Fibroblast of the aortic adventitia (primary cell): ENCODE results near the gene CCDC32. TPM values are rescaled to one million over a fixed set of nuclear protein-coding genes. Genes with fewer than 3 reads are reported as not detected.
"Not testable (repeated sequence)": the region's sequence is repeated elsewhere in the genome, so short reads cannot be mapped to it uniquely, and the experiment has no call there.

Source experiments
- DNase-seq: peaks from one replicate; pipeline ENCODE4 v3.0.0-alpha.2; 2010; ENCODE audit warnings: low read depth
- H3K4me3 ChIP-seq: 2 replicates; pipeline ENCODE4 v1.5.1; 2011; ENCODE audit warnings: low read depth, mild to moderate bottlenecking, control low read depth, low read length, moderate library complexity
- total RNA-seq: library from RNA; depleted of rRNA; stranded (reverse); fragments of >200 nt; gene quantifications from 2 replicates; pipeline ENCODE4 v1.2.3, GENCODE V29; 2012; ENCODE audit warnings: low replicate concordance
- TF ChIP-seq, protein P1 (sequence below): IDR thresholded peaks from 2 replicates; pipeline ENCODE4 v1.5.1; 2011; ENCODE audit warnings: mild to moderate bottlenecking, low read length, control low read depth, inconsistent platforms; ENCODE audit not compliant: insufficient read depth

The CCDC32 gene
- total RNA-seq, 1 donor = 24.0 TPM

DNA sequence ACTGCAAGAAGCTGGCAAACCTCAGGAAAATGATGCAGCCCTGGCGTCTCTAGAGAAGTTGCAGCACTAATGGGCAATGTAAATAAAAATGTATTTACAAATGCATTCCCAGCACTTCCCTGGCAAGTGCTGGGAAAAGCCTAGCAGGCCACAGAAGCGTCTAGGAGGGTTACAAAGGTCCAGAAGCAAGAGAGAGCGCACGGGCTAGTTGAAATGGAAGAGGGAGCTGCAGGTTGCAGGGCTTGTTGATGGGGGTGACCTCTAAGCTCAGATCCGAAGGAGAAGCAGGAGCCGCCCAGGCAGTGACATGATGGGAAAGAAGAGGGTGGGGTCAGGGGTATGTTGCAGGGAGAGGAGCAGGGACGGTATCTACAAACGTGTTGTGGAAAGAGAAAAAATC lies 26.5 kb upstream of the CCDC32 start:
- H3K4me3 ChIP-seq = no peak overlapping the region
- TF ChIP-seq, protein P1, sequence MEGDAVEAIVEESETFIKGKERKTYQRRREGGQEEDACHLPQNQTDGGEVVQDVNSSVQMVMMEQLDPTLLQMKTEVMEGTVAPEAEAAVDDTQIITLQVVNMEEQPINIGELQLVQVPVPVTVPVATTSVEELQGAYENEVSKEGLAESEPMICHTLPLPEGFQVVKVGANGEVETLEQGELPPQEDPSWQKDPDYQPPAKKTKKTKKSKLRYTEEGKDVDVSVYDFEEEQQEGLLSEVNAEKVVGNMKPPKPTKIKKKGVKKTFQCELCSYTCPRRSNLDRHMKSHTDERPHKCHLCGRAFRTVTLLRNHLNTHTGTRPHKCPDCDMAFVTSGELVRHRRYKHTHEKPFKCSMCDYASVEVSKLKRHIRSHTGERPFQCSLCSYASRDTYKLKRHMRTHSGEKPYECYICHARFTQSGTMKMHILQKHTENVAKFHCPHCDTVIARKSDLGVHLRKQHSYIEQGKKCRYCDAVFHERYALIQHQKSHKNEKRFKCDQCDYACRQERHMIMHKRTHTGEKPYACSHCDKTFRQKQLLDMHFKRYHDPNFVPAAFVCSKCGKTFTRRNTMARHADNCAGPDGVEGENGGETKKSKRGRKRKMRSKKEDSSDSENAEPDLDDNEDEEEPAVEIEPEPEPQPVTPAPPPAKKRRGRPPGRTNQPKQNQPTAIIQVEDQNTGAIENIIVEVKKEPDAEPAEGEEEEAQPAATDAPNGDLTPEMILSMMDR = no peak
- DNase-seq = no peak

DNA sequence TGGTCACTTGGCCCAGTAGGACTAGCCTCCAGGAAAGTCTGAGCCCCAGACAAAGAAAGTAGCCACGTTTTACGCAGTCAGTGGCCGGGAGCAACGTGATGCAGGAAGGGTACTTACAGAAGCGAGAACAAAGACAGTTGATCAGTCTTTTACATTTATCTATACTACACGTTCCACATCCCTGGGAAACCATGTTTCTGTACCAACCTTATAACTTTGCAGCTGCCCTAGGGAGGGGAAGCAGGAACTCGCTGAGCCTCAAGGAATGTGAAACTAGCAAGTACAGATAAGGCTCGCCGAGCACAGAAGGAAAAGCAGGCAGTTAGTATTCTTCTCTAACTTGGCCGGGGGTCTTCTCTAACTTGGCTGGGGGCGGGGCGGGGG lies 25.8 kb upstream of the CCDC32 start:
- peak overlapping the region; percentile 53 for H3K4me3 ChIP-seq
- TF ChIP-seq, protein P1 = no peak
- peak; percentile 37 for DNase-seq

DNA sequence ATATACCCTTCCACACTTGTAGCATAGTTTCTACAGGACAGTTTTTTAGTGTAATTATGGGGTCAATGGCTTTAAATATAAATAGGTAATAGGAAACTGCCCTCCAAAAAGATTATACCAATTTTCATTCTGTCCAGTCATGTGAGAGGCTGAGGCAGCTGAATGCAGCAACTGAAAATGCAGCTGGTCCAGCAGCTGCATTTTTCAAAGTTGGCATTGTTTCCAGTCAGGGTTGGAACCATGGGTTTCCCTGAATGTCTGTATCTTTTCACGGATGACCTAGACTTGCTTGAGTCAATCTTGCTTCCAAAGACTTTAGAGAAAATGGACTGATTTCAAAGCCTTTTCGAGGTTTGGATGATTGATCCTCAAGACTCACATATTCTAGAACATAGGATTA lies 19.3 kb upstream of the CCDC32 start:
- no peak overlapping the region for H3K4me3 ChIP-seq
- TF ChIP-seq, protein P1 = no peak
- no peak for DNase-seq

DNA sequence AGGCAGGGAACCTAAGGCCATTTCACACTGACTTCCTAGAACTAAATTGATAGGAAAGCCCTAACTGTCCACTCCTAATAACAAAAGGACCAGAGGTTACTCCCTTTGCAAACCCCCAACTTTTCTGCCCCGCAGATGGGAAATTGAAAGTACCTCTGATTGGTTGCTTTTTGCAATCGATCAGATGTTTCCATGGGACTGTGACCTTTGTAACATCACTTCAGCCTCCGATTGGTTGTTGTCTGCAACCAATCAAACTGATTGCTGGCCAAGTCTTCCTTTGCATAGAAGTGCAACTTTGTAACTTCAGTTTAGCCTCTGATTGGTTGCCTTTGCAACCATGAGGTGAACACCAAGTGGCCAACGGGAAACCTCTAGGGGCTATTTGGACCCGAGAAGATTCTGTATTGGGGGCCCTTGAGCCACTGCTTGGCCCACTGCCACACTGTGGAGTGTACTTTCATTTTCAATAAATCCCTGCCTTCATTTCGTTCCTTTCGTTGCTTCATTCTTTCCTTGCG lies 17.9 kb upstream of the CCDC32 start:
- H3K4me3 ChIP-seq = peak overlapping the region; percentile 1
- TF ChIP-seq, protein P1 = no peak
- DNase-seq = peak; percentile 61

DNA sequence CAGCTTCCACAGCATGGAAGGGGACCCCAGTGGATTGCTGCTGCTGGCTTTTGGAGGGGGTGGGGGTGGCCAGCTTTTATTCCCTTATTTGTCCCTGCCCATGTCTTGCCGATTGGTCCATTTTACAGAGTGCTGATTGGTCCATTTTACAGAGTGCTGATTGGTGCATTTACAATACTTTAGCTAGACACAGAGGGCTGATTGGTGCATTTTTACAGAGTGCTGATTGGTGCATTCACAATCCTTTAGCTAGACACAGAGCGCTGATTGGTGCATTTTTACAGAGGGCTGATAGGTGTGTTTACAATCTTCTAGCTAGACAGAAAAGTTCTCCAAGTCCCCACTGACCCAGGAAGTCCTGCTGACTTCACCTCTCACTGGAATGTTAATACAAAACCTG lies 17.0 kb upstream of the CCDC32 start:
- H3K4me3 ChIP-seq, DNase-seq: not testable (repeated sequence)

DNA sequence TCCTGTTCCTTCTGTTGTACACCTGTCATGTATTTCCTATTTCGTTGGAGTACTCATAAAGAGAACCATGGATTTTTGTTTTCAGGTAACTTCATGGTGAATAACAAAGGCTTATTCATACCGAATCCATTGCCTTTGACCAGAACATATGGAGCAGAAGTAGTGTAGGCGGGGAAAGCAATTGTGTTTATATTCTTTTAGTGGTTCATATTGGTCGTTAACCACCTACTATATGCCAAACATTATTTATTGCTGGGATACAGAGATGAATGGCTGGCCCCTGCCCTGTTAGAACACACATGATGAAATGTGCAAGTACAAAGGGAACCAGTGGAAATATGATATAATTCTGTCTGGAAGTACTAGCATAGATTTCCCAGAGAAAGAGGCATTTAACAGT lies 14.1 kb upstream of the CCDC32 start:
- TF ChIP-seq, protein P1 = no peak
- no peak for DNase-seq
- H3K4me3 ChIP-seq = no peak overlapping the region

DNA sequence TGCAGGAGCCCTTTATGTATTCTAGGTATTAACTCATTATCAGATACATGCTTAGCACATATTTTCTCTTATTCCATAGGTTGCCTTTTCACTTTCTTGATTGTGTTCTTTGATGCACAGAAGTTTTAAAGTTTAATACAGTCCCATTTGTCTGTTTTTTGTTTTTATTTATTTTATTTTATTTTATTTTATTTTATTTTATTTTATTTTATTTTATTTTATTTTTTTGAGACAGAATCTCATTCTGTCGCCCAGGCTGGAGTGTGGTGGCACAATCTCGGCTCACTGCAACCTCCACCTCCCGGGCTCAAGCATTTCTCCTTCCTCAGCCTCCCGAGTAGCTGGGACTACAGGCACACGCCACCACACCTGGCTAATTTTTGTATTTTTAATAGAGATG lies 12.1 kb upstream of the CCDC32 start:
- DNase-seq, H3K4me3 ChIP-seq: not testable (repeated sequence)

DNA sequence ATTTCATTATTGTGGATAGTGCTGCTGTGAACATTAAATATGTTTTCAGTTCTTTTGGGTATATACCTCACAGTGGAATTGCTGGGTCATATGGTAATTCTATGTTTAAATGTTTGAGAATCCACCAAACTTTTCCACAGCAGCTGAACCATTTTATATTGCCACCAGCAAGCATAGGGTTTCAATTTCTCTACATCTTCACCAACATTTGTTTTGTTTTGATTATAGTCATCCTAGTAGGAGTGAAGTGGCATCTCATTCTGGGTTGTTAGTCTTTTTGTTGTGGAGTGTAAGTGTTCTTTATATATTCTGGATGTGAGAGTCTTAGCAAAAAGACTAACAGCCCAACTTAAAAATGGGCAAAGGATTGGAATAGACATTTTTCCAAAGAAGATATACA lies 10.3 kb upstream of the CCDC32 start:
- DNase-seq = no peak
- TF ChIP-seq, protein P1 = no peak
- H3K4me3 ChIP-seq = no peak overlapping the region
